ENCODE data around the gene SLC22A15. TPM values are rescaled to one million over a fixed set of nuclear protein-coding genes. Genes with fewer than 3 reads are reported as not detected.
A peak's percentile ranks its signal among the peaks of the same experiment; 100 is the strongest.

Gene SLC22A15
- total RNA-seq, 6 experiments from 2014 or later: 3.2 to 5.9 (median 4.1) TPM

DNA sequence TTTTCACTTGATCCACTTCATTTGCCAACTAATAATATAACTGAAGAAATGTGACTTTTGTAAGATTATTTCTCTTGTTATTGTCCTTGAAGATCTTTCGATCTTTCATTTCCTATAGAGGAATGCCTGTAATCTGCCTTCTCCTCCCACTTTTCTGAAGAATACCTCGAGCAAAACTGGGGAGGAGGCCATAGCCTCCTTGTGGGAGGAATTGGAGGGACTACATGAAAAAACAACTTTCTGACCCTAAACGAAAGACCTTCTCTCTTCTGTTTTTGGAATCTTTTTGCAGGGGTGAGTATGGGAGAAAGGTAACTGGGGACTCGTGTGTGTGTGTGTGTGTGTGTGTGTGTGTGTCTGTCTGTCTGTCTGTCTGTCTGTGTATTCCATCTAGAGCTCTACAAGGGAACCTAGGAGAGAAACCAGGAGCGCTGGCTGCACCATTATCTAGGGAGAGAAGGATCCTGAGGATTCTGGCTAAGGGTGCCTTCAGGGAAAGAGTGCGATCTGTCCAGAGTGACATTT lies 102.4 kb downstream of the SLC22A15 start:
- peaks cover 43% of the 10 kb centered on the region for H3K4me1 Mint-ChIP-seq (ENCODE audit: low read depth)
- no peak for DNase-seq
- no peak overlapping the region for H3K4me3 Mint-ChIP-seq
- TF ChIP-seq, protein P1, sequence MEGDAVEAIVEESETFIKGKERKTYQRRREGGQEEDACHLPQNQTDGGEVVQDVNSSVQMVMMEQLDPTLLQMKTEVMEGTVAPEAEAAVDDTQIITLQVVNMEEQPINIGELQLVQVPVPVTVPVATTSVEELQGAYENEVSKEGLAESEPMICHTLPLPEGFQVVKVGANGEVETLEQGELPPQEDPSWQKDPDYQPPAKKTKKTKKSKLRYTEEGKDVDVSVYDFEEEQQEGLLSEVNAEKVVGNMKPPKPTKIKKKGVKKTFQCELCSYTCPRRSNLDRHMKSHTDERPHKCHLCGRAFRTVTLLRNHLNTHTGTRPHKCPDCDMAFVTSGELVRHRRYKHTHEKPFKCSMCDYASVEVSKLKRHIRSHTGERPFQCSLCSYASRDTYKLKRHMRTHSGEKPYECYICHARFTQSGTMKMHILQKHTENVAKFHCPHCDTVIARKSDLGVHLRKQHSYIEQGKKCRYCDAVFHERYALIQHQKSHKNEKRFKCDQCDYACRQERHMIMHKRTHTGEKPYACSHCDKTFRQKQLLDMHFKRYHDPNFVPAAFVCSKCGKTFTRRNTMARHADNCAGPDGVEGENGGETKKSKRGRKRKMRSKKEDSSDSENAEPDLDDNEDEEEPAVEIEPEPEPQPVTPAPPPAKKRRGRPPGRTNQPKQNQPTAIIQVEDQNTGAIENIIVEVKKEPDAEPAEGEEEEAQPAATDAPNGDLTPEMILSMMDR (IDR thresholded peaks at IDR 0.05): 0 out of 2 replicates have a peak, but pooled peaks have one; percentile 15
- no peaks in the 10 kb centered on the region for H3K9me3 Mint-ChIP-seq
- H3K36me3 Mint-ChIP-seq (ENCODE audit: low read depth): peaks cover 17% of the 10 kb centered on the region; the same call in 1 of the 2 replicates
- peaks cover 2% of the 10 kb centered on the region; the same call in 1 of the 2 replicates for H3K27me3 Mint-ChIP-seq (ENCODE audit: insufficient read depth)
- no peak overlapping the region for H3K27ac Mint-ChIP-seq

DNA sequence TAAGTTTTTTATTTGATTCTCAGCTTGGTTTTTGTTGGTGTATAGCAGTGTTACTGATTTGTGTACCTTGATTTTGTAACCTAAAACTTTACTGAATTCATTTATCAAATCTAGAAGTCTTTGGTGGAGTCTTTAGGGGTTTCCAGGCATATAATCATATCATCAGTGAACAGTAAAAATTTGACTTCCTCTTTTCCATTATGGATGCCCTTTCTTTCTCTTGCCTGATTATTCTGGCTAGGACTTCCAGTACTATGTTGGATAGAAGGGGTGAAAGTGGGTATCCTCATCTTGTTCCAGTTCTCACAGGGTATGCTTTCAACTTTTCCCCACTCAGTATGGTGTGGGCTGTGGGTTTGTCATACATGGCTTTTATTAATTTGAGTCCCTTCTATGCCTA lies 111.3 kb downstream of the SLC22A15 start:
- Mint-ChIP-seq H3K9me3 (peaks cover 23% of the 10 kb centered on the region), H3K27ac (no peak overlapping the region), H3K4me3 (no peak overlapping the region), H3K36me3 (ENCODE audit: low read depth) (peaks cover 59% of the 10 kb centered on the region), H3K4me1 (ENCODE audit: low read depth) (no peaks in the 10 kb centered on the region), H3K27me3 (ENCODE audit: insufficient read depth) (no peaks in the 10 kb centered on the region; the same call in 1 of the 2 replicates)
- no peak for DNase-seq
- TF ChIP-seq, protein P1 (IDR thresholded peaks at IDR 0.05): no peak

DNA sequence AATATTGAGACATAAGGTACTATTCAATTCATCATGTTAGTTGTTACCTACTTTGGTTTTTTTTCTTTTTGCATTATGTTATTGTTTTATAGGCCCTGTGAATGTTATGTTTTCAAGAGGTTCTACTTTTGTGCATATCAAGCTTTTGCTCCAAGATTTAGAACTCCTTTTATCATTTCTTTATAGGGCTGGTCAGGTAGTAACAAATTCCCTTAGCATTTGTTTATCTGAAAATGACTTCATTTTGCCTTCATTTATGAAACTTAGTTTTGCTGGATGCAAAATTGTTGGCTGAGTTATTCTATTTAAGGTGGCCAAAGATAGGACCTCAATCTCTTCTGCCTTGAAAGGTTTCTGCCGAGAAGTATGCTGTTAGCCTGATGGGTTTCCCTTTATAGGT lies 113.6 kb downstream of the SLC22A15 start:
- no peak for DNase-seq
- TF ChIP-seq, protein P1 (IDR thresholded peaks at IDR 0.05): no peak
- Mint-ChIP-seq H3K36me3 (ENCODE audit: low read depth) (peaks cover 63% of the 10 kb centered on the region), H3K27me3 (ENCODE audit: insufficient read depth) (no peaks in the 10 kb centered on the region; the same call in 1 of the 2 replicates), H3K9me3 (peaks cover 23% of the 10 kb centered on the region), H3K4me3 (no peak overlapping the region), H3K27ac (no peak overlapping the region), H3K4me1 (ENCODE audit: low read depth) (no peaks in the 10 kb centered on the region)

DNA sequence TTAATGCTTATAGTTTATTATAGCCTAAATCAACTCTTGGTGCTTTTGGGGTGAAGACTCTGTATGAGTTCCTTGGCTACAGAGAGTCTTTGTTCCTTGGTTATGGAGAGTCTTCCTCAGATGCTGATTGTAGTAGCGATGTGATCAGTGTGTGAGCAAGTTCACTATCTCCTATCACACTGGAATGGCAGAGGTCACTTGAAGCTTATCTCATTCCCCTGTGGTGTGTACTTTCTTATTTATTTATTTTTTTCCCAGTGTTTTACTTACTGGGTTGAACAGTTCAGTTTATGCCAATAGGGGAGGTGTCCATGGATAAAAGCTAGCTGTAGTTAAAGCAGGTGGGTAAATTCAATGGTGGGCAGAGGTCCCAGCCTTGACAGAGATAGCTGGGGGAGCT lies 114.8 kb downstream of the SLC22A15 start:
- Mint-ChIP-seq H3K9me3 (peaks cover 26% of the 10 kb centered on the region), H3K4me3 (no peak overlapping the region), H3K27ac (no peak overlapping the region), H3K4me1 (ENCODE audit: low read depth) (no peaks in the 10 kb centered on the region), H3K27me3 (ENCODE audit: insufficient read depth) (no peaks in the 10 kb centered on the region; the same call in 1 of the 2 replicates), H3K36me3 (ENCODE audit: low read depth) (peaks cover 66% of the 10 kb centered on the region)
- TF ChIP-seq, protein P1 (IDR thresholded peaks at IDR 0.05): no peak
- no peak for DNase-seq

DNA sequence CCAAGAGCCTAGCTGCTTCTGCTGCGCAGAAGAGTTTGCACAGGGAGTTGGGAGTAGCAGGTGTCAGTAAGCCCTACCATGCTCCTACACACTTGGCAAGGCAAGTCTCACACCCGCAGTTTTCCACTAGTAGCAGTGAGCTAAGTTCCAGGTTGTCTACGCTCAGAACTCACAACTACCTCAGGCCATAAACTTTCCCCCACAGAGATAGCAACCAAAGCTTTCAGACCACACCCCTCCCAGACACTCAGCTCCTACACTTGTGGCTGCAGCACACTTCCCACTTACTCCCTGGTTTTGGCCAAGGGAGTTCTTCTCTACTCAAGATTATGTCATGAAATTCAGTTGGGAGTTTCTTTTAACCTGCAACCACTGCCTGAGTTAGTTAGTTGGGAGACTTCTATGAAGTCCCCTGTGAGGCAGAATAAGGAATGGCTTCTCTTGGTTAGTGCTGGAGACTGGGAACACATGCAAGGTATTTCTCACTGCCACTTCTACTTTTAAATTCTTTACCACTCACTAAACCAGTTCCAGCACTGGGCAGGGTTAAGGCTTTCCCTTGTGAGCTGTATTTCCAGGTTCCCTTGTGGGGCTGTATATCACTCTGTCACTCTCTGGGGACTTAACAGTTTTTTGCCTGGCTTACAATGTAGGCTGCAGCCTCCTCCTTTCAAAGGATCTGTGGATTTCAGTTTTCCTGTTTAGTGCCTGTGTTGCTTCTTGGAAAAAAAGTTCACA lies 116.6 kb downstream of the SLC22A15 start:
- no peak overlapping the region for H3K4me3 Mint-ChIP-seq
- TF ChIP-seq, protein P1 (IDR thresholded peaks at IDR 0.05): no peak
- H3K4me1 Mint-ChIP-seq (ENCODE audit: low read depth): no peaks in the 10 kb centered on the region
- H3K9me3 Mint-ChIP-seq: peaks cover 30% of the 10 kb centered on the region
- H3K27me3 Mint-ChIP-seq (ENCODE audit: insufficient read depth): no peaks in the 10 kb centered on the region
- no peak for DNase-seq
- peaks cover 53% of the 10 kb centered on the region for H3K36me3 Mint-ChIP-seq (ENCODE audit: low read depth)
- no peak overlapping the region for H3K27ac Mint-ChIP-seq
